GM12892 (cell line): ENCODE data around the gene TRPC4AP.

ENCODE experiments used
- DNase-seq: peaks from one replicate; pipeline ENCODE4 v3.0.0; 2011; ENCODE audit not compliant: insufficient read length
- FAIRE-seq: peaks from 2 replicates; lab custom pipeline; 2011; peaks lifted over from hg19 to GRCh38; lab: Jason Lieb, UNC
- POLR2A ChIP-seq: IDR thresholded peaks from 2 replicates; pipeline ENCODE4 v1.6.1; 2011; ENCODE audit warnings: low read depth, low read length, control low read depth
- POLR2AphosphoS5 ChIP-seq: IDR thresholded peaks from 2 replicates; pipeline ENCODE4 v1.6.1; 2011; ENCODE audit warnings: low read depth, low read length, control low read depth
- TAF1 ChIP-seq: IDR thresholded peaks from 2 replicates; pipeline ENCODE4 v1.6.1; 2011; ENCODE audit warnings: low read depth, mild to moderate bottlenecking, control low read depth, low read length, borderline replicate concordance

The TRPC4AP gene

GRCh38 chr20:34995696-34996095 lies 96.9 kb downstream of the TRPC4AP start:
- DNase-seq: no peak
- no peak for FAIRE-seq
- TF ChIP-seq POLR2A (no peak), POLR2AphosphoS5 (no peak), TAF1 (no peak)

- FAIRE-seq: no peak
- no peak for DNase-seq
- TF ChIP-seq TAF1: no peak
- no peak for TF ChIP-seq POLR2A
- TF ChIP-seq POLR2AphosphoS5: no peak
Observed at GRCh38 chr20:34995192-34995591, 97.4 kb downstream of the TRPC4AP start.

GRCh38 chr20:34994509-34995131 lies 98.0 kb downstream of the TRPC4AP start:
- no peak for DNase-seq
- no peak for TF ChIP-seq POLR2A
- no peak for TF ChIP-seq TAF1
- no peak for TF ChIP-seq POLR2AphosphoS5
- no peak for FAIRE-seq

- DNase-seq: no peak
- TF ChIP-seq POLR2AphosphoS5 (no peak), POLR2A (no peak), TAF1 (no peak)
- FAIRE-seq: no peak
Observed at GRCh38 chr20:34993941-34994508, 98.6 kb downstream of the TRPC4AP start.

GRCh38 chr20:34992751-34993417 lies 99.7 kb downstream of the TRPC4AP start:
- DNase-seq: no peak
- FAIRE-seq: no peak
- TF ChIP-seq POLR2AphosphoS5 (no peak), POLR2A (no peak), TAF1 (no peak)

- TF ChIP-seq TAF1: no peak
- DNase-seq (no peak), FAIRE-seq (no peak)
Observed at GRCh38 chr20:34990661-34991214, 101.9 kb downstream of the TRPC4AP start.

GRCh38 chr20:34990231-34990630 lies 102.4 kb downstream of the TRPC4AP start:
- DNase-seq (no peak), FAIRE-seq (no peak)
- TF ChIP-seq POLR2AphosphoS5: no peak
- no peak for TF ChIP-seq TAF1
- no peak for TF ChIP-seq POLR2A

GRCh38 chr20:34989670-34990069 lies 102.9 kb downstream of the TRPC4AP start:
- no peak for FAIRE-seq
- no peak for DNase-seq
- no peak for TF ChIP-seq POLR2AphosphoS5
- no peak for TF ChIP-seq POLR2A
- TF ChIP-seq TAF1: no peak

GRCh38 chr20:34989118-34989517 lies 103.5 kb downstream of the TRPC4AP start:
- no peak for FAIRE-seq
- DNase-seq: no peak
- TF ChIP-seq TAF1 (no peak), POLR2A (no peak), POLR2AphosphoS5 (no peak)

GRCh38 chr20:34988191-34988540 lies 104.4 kb downstream of the TRPC4AP start:
- TF ChIP-seq TAF1: no peak
- TF ChIP-seq POLR2A: no peak
- TF ChIP-seq POLR2AphosphoS5: no peak
- no peak for DNase-seq
- FAIRE-seq: no peak

GRCh38 chr20:34987288-34988190 lies 105.1 kb downstream of the TRPC4AP start:
- no peak for FAIRE-seq
- TF ChIP-seq POLR2A: no peak
- TF ChIP-seq POLR2AphosphoS5: no peak
- TF ChIP-seq TAF1: no peak
- no peak for DNase-seq
